HCT116 (cell line): ENCODE data around the gene LDHAL6B. TPM values are rescaled to one million over a fixed set of nuclear protein-coding genes. Genes with fewer than 3 reads are reported as not detected.

Experiments used
- ATAC-seq: fragments of 200-7000 bp; cut with Tn5 transposase; 2 replicates; pipeline ENCODE4 v1.9.1; 2020; ENCODE audit warnings: mild to moderate bottlenecking, moderate library complexity
- BruUV-seq: library from RNA; stranded (reverse); fragments of 400-500 nt; replicated peaks from 2 replicates; lab custom pipeline; 2021; lab: Mats Ljungman, UMichigan
- CTCF ChIA-PET: fragments of 300-600 bp; sonication (Branson Sonifier 250); formaldehyde crosslinking; loops from one replicate; lab custom pipeline; 2021; ENCODE audit warnings: antibody characterized with exemption; lab: Charles Lee
- POLR2A ChIA-PET: fragments of 300-600, 350-600 bp; sonication (Branson Sonifier 250); formaldehyde crosslinking; loops from one replicate; lab custom pipeline; 2021; ENCODE audit warnings: antibody characterized with exemption; lab: Charles Lee
- RAD21 ChIA-PET, 2 experiments: fragments of 300-600 bp; sonication (Branson Sonifier 250); formaldehyde crosslinking; loops; one replicate each; lab custom pipeline; 2023; ENCODE audit warnings: low total read pairs in 2 of 2; ENCODE audit not compliant: uncharacterized antibody in 2 of 2, unreplicated experiment in 2 of 2, low non-redundant PET in 1 of 2; lab: Charles Lee
- DNase-seq: peaks from one replicate; pipeline ENCODE4 v3.0.0-alpha.2; 2010; ENCODE audit warnings: low read depth, low spot score
- H2AFZ ChIP-seq: fragments of 200-600 bp; shearing (Covaris generic), sonication (generic); 2 replicates; pipeline ENCODE4 v1.6.1; 2017; ENCODE audit warnings: low read depth, mixed run types, mixed read lengths, antibody characterized with exemption, low read length; ENCODE audit not compliant: poor library complexity, severe bottlenecking
- H3K27ac ChIP-seq: 2 replicates; pipeline ENCODE4 v1.5.1; 2012; ENCODE audit warnings: low read depth, low read length
- H3K27me3 ChIP-seq: fragments of 200-600 bp; sonication (generic); 2 replicates; pipeline ENCODE4 v1.6.1; 2016; ENCODE audit warnings: mixed run types, low read length, mixed read lengths; ENCODE audit not compliant: insufficient read depth
- H3K36me3 ChIP-seq, 2 experiments: fragments of 200-500 bp in 1 of 2; fragments of 200-600 bp in 1 of 2; sonication (Bioruptor generic) in 1 of 2; sonication (generic) in 1 of 2; 2 replicates each; pipeline versions ENCODE4 v1.5.1 to v1.6.1; 2014 to 2016; ENCODE audit warnings: low read length in 2 of 2, inconsistent platforms in 1 of 2, mixed read lengths in 1 of 2, mixed run types in 1 of 2; ENCODE audit not compliant: insufficient read depth in 2 of 2, control insufficient read depth in 1 of 2
- H3K4me1 ChIP-seq, 2 experiments: fragments of 200-600 bp in 1 of 2; sonication (generic) in 1 of 2; 2 replicates each; pipeline versions ENCODE4 v1.5.1 to v1.6.1; 2012 to 2017; ENCODE audit warnings: low read length in 2 of 2, inconsistent platforms in 1 of 2, mild to moderate bottlenecking in 1 of 2, mixed read lengths in 1 of 2, mixed run types in 1 of 2, moderate library complexity in 1 of 2; ENCODE audit not compliant: insufficient read depth in 2 of 2, control insufficient read depth in 1 of 2
- H3K4me2 ChIP-seq: fragments of 200-600 bp; sonication (generic); 2 replicates; pipeline ENCODE4 v1.6.1; 2017; ENCODE audit warnings: mixed run types, low read length, mixed read lengths
- H3K4me3 ChIP-seq, 2 experiments: fragments of 200-600 bp in 1 of 2; sonication (generic) in 1 of 2; replicated peaks in 1 of 2; 2 replicates each; pipeline ENCODE4 v1.5.1; 2011 to 2016; ENCODE audit warnings: low read length in 2 of 2, control low read depth in 1 of 2, low read depth in 1 of 2, mild to moderate bottlenecking in 1 of 2, mixed read lengths in 1 of 2, mixed run types in 1 of 2
- H3K79me2 ChIP-seq: fragments of 200-600 bp; sonication (generic); 2 replicates; pipeline ENCODE4 v1.6.1; 2017; ENCODE audit warnings: mild to moderate bottlenecking, mixed run types, low read length, moderate library complexity, mixed read lengths; ENCODE audit not compliant: insufficient read depth
- H3K9ac ChIP-seq: fragments of 200-600 bp; sonication (generic); 2 replicates; pipeline ENCODE4 v1.6.1; 2016; ENCODE audit warnings: low read length, mixed read lengths
- H3K9me2 ChIP-seq: fragments of 200-600 bp; sonication (generic), shearing (Covaris generic); 2 replicates; pipeline ENCODE4 v1.6.1; 2017; ENCODE audit warnings: mixed run types, mild to moderate bottlenecking, moderate library complexity; ENCODE audit not compliant: insufficient read depth
- H3K9me3 ChIP-seq, 2 experiments: fragments of 200-500 bp in 1 of 2; fragments of 200-600 bp in 1 of 2; sonication (Bioruptor generic) in 1 of 2; sonication (generic) in 1 of 2; 2 replicates each; pipeline ENCODE4 v1.6.1; 2014 to 2017; ENCODE audit warnings: low read length in 2 of 2, mixed read lengths in 2 of 2, inconsistent platforms in 1 of 2, low read depth in 1 of 2, mild to moderate bottlenecking in 1 of 2, mixed run types in 1 of 2, moderate library complexity in 1 of 2; ENCODE audit not compliant: control insufficient read depth in 1 of 2, insufficient read depth in 1 of 2
- H4K20me1 ChIP-seq: fragments of 200-600 bp; sonication (generic), shearing (Covaris generic); 2 replicates; pipeline ENCODE4 v1.6.1; 2017; ENCODE audit warnings: mixed run types, mild to moderate bottlenecking, moderate library complexity; ENCODE audit not compliant: insufficient read depth
- CBX3 ChIP-seq: IDR thresholded peaks from 2 replicates; pipeline ENCODE4 v1.6.1; 2012; ENCODE audit warnings: low read depth
- CTCF ChIP-seq, 3 experiments: fragments of 200-600 bp in 1 of 3; sonication (generic) in 1 of 3; IDR thresholded peaks in 2 of 3; conservative IDR thresholded peaks in 1 of 3; 2 replicates each; pipeline ENCODE4 v1.5.1; 2012 to 2017; ENCODE audit warnings: low read depth in 2 of 3, low read length in 2 of 3, antibody characterized with exemption in 1 of 3, borderline replicate concordance in 1 of 3, control low read depth in 1 of 3, mild to moderate bottlenecking in 1 of 3, mixed read lengths in 1 of 3, mixed run types in 1 of 3, moderate library complexity in 1 of 3; ENCODE audit not compliant: insufficient read depth in 1 of 3
- EGR1 ChIP-seq: IDR thresholded peaks from 2 replicates; pipeline ENCODE4 v1.6.1; 2012; ENCODE audit warnings: low read depth
- EZH2 ChIP-seq: fragments of 200-600 bp; sonication (generic); IDR thresholded peaks from 2 replicates; pipeline ENCODE4 v1.6.1; 2017; ENCODE audit warnings: antibody characterized with exemption, mixed run types
- JUND ChIP-seq: IDR thresholded peaks from 2 replicates; pipeline ENCODE4 v1.6.1; 2012
- MAX ChIP-seq: IDR thresholded peaks from 2 replicates; pipeline ENCODE4 v1.6.1; 2012
- POLR2A ChIP-seq: IDR thresholded peaks from 2 replicates; pipeline ENCODE4 v1.7.0; 2011; ENCODE audit warnings: borderline replicate concordance; ENCODE audit not compliant: insufficient read depth, insufficient read length; ENCODE audit errors: extremely low read depth
- SP1 ChIP-seq: IDR thresholded peaks from 2 replicates; pipeline ENCODE4 v1.6.1; 2012; ENCODE audit warnings: low read depth
- SRF ChIP-seq: IDR thresholded peaks from 2 replicates; pipeline ENCODE4 v1.6.1; 2012; ENCODE audit warnings: low read depth
- ZFX ChIP-seq: fragments of 450-650 bp; IDR thresholded peaks from 2 replicates; pipeline ENCODE4 v1.6.1; 2017
- intact Hi-C: fragments of 100-400 bp; cut with micrococcal nuclease; formaldehyde crosslinking; loops from 2 replicates; pipeline ENCODE4 v1.10.0; 2022
- total RNA-seq: library from RNA; stranded (reverse); gene quantifications from one replicate; pipeline ENCODE4 v1.2.1, GENCODE V29; 2021; ENCODE audit not compliant: unreplicated experiment
- TF ChIP-seq, protein P1 (sequence below): IDR thresholded peaks from 2 replicates; pipeline ENCODE4 v1.6.1; 2012; ENCODE audit warnings: low read depth

Gene LDHAL6B
- total RNA-seq, 1 experiment from 2014 or later = not detected

DNA sequence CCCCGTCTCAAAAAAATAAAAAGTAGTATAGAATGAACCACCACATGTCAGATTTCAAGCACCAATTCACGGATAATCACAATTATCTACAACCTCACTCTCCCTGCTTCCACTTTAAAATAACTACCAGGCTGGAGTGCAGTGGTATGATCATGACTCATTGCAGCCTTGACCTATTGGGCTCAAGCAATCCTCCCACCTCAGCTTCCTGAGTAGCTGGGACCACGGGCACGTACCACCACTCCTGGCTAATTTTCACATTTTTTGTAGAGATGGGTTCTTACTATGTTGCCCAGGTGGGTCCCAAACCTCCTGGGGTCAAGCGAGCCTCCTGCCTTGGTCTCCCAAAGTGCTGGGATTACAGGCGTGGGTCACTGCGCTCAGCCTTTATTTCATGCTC is 38.1 kb upstream of the LDHAL6B start:
- peaks cover 7 to 11% of the 10 kb centered on the region in 2 experiments; a peak in 2 of 4 replicates for H3K36me3 ChIP-seq
- H3K4me2 ChIP-seq = no peak overlapping the region
- H3K4me1 ChIP-seq = peaks cover 20 to 32% of the 10 kb centered on the region in 2 experiments
- no peaks in the 10 kb centered on the region for H3K27me3 ChIP-seq
- ATAC-seq = no peak
- intact Hi-C loops = no loop called here
- no peak for DNase-seq
- H3K9me2 ChIP-seq = no peaks in the 10 kb centered on the region
- no peaks in the 10 kb centered on the region for H4K20me1 ChIP-seq
- H2AFZ ChIP-seq = no peak overlapping the region
- TF ChIP-seq, protein P1, sequence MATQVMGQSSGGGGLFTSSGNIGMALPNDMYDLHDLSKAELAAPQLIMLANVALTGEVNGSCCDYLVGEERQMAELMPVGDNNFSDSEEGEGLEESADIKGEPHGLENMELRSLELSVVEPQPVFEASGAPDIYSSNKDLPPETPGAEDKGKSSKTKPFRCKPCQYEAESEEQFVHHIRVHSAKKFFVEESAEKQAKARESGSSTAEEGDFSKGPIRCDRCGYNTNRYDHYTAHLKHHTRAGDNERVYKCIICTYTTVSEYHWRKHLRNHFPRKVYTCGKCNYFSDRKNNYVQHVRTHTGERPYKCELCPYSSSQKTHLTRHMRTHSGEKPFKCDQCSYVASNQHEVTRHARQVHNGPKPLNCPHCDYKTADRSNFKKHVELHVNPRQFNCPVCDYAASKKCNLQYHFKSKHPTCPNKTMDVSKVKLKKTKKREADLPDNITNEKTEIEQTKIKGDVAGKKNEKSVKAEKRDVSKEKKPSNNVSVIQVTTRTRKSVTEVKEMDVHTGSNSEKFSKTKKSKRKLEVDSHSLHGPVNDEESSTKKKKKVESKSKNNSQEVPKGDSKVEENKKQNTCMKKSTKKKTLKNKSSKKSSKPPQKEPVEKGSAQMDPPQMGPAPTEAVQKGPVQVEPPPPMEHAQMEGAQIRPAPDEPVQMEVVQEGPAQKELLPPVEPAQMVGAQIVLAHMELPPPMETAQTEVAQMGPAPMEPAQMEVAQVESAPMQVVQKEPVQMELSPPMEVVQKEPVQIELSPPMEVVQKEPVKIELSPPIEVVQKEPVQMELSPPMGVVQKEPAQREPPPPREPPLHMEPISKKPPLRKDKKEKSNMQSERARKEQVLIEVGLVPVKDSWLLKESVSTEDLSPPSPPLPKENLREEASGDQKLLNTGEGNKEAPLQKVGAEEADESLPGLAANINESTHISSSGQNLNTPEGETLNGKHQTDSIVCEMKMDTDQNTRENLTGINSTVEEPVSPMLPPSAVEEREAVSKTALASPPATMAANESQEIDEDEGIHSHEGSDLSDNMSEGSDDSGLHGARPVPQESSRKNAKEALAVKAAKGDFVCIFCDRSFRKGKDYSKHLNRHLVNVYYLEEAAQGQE = no peak
- TF ChIP-seq EZH2 (no peak), EGR1 (no peak), CTCF (IDR thresholded peaks at IDR 0.05 in 2 of 3, conservative IDR thresholded peaks at IDR 0.05 in 1 of 3; ENCODE audit: borderline replicate concordance in 1 of 3, insufficient read depth in 1 of 3, low read depth in 2 of 3, low read length in 2 of 3) (no peak), SP1 (no peak), CBX3 (no peak), JUND (no peak), SRF (no peak), POLR2A (no peak), ZFX (no peak), MAX (no peak)
- TF ChIP-seq, all 23 proteins: peak for 0
- Histone ChIP-seq H3K4me3 (no peak overlapping the region), H3K79me2 (no peaks in the 10 kb centered on the region), H3K27ac (no peak overlapping the region), H3K9ac (no peak overlapping the region), H3K9me3 (no peaks in the 10 kb centered on the region)
- RAD21 ChIA-PET = interaction anchor here in 1 of 2 experiments (0.6 kb wide), 1 partner anchor 207 kb away, joined by 5 read pairs; no protein-coding TSS in a partner anchor
- CTCF ChIA-PET = interaction anchor here (2.2 kb wide), 1 partner anchor 360 kb away, joined by 7 read pairs; no protein-coding TSS in a partner anchor
- BruUV-seq = no TSS peak
- POLR2A ChIA-PET = no interaction called here
